ENCODE data around the gene CBARP.

GRCh38 chr19:1214299-1214861 lies 23.4 kb downstream of the CBARP start:
- TF ChIP-seq CTCF (IDR thresholded peaks at IDR 0.05), result no peak
- no peak for TF ChIP-seq POLR2A (IDR thresholded peaks at IDR 0.05; ENCODE audit: low read depth)
- TF ChIP-seq POLR2AphosphoS5 (IDR thresholded peaks at IDR 0.05), result no peak
- no peak for TF ChIP-seq EP300 (IDR thresholded peaks at IDR 0.05)

All from esophagus muscularis mucosa (tissue), 4 donors.